Ovary (tissue), 3 donors: ENCODE measurements around the gene SMC3.

Source experiments
- EP300 ChIP-seq: sonication (generic); formaldehyde crosslinking; IDR thresholded peaks from one replicate; pipeline ENCODE4 v1.6.1; 2017; ENCODE audit warnings: antibody characterized with exemption
- POLR2A ChIP-seq: fragments of 450-650 bp; IDR thresholded peaks from one replicate; pipeline ENCODE4 v1.6.1; 2017; ENCODE audit warnings: antibody characterized with exemption, mild to moderate bottlenecking, moderate library complexity
- TF ChIP-seq, protein P1 (sequence below), 3 donors: fragments of 450-650 bp in 2 of 3; fragments of 200-600 bp in 1 of 3; IDR thresholded peaks; one replicate each; pipeline versions ENCODE4 v1.5.1 to v1.8.0; 2016 to 2022; ENCODE audit warnings: antibody characterized with exemption in 3 of 3, mild to moderate bottlenecking in 1 of 3
- donor health status: DM: no; HTN: no; CAD: no.

GRCh38 chr10:110641256-110641655, 73.8 kb downstream of the SMC3 start:
- TF ChIP-seq, protein P1, sequence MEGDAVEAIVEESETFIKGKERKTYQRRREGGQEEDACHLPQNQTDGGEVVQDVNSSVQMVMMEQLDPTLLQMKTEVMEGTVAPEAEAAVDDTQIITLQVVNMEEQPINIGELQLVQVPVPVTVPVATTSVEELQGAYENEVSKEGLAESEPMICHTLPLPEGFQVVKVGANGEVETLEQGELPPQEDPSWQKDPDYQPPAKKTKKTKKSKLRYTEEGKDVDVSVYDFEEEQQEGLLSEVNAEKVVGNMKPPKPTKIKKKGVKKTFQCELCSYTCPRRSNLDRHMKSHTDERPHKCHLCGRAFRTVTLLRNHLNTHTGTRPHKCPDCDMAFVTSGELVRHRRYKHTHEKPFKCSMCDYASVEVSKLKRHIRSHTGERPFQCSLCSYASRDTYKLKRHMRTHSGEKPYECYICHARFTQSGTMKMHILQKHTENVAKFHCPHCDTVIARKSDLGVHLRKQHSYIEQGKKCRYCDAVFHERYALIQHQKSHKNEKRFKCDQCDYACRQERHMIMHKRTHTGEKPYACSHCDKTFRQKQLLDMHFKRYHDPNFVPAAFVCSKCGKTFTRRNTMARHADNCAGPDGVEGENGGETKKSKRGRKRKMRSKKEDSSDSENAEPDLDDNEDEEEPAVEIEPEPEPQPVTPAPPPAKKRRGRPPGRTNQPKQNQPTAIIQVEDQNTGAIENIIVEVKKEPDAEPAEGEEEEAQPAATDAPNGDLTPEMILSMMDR (IDR thresholded peaks at IDR 0.05): no peak
- no peak for TF ChIP-seq EP300
- TF ChIP-seq POLR2A: no peak
